NT2/D1 (cell line): ENCODE measurements around the gene SEH1L.

Experiments used
- SUZ12 ChIP-seq: IDR thresholded peaks from 2 replicates; pipeline ENCODE4 v1.6.1; 2011; ENCODE audit not compliant: insufficient read length, insufficient read depth; ENCODE audit errors: extremely low read depth
- YY1 ChIP-seq: IDR thresholded peaks from 2 replicates; pipeline ENCODE4 v1.6.1; 2011; ENCODE audit not compliant: insufficient read length, insufficient read depth

- TF ChIP-seq YY1 (no peak), SUZ12 (no peak)
Measured at GRCh38 chr18:13006531-13007247, 58.9 kb downstream of the SEH1L start.
